VCaP (cell line): ENCODE measurements around the gene GPR139.

Experiments used
- H3K27ac ChIP-seq: fragments of 450-650 bp; 2 replicates; pipeline ENCODE4 v1.5.1; 2017
- TF ChIP-seq, protein P1 (sequence below): fragments of 450-650 bp; conservative IDR thresholded peaks from 2 replicates; pipeline ENCODE4 v1.5.1; 2017; ENCODE audit warnings: mild to moderate bottlenecking, moderate library complexity

Gene GPR139

DNA sequence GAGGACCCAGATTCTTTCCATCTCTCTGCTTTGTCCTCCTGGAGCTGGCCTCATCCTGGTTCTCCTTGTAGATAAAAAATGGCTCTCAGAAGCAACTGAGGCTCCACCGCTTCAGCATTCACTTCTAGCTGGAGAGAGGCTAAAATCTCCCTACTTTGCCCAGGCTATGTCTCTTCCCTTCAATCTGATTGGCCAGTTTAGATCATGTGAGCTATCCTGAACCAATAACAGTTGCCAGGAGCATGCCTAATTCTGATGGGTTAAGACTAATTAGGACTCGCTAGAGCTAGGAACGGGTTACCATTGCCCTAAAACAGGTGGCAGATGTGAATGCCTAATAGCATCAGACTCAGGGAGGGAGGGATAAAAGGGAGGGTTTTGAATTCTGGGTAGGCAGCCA lies 89.6 kb downstream of the GPR139 start:
- TF ChIP-seq, protein P1, sequence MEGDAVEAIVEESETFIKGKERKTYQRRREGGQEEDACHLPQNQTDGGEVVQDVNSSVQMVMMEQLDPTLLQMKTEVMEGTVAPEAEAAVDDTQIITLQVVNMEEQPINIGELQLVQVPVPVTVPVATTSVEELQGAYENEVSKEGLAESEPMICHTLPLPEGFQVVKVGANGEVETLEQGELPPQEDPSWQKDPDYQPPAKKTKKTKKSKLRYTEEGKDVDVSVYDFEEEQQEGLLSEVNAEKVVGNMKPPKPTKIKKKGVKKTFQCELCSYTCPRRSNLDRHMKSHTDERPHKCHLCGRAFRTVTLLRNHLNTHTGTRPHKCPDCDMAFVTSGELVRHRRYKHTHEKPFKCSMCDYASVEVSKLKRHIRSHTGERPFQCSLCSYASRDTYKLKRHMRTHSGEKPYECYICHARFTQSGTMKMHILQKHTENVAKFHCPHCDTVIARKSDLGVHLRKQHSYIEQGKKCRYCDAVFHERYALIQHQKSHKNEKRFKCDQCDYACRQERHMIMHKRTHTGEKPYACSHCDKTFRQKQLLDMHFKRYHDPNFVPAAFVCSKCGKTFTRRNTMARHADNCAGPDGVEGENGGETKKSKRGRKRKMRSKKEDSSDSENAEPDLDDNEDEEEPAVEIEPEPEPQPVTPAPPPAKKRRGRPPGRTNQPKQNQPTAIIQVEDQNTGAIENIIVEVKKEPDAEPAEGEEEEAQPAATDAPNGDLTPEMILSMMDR = no peak
- H3K27ac ChIP-seq = no peak overlapping the region
